IPS-NIHi11 (cell line): Measurements from ENCODE around the gene RPL28.
"Not testable (repeated sequence)": the region's sequence is repeated elsewhere in the genome, so short reads cannot be mapped to it uniquely, and the experiment has no call there.

ENCODE experiments used
- DNase-seq: peaks from one replicate; pipeline ENCODE4 v3.0.0; 2012; ENCODE audit warnings: mixed read lengths, low spot score

Gene RPL28

GRCh38 chr19:55426042-55426441 lies 40.3 kb downstream of the RPL28 start:
- no peak for DNase-seq

DNA sequence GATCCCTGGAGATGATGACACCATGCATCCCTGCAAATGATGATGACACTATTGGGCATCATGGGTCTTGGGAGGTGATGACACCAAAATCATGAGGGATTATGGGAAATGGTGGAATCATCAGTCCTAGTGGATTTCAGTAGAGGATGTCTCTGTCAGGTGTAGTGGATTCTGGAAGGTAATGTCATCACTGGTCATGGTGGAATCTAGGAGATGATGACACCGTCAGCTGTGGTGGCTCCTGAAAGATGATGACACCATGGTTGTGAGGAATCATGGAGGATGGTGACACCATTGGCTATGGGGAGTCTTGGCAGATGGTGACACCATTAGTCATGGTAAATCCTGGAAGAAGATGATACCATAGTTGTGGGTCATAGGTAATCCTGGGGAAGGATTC lies 45.5 kb downstream of the RPL28 start:
- no peak for DNase-seq

GRCh38 chr19:55432241-55432959 lies 46.7 kb downstream of the RPL28 start:
- DNase-seq: no peak

DNA sequence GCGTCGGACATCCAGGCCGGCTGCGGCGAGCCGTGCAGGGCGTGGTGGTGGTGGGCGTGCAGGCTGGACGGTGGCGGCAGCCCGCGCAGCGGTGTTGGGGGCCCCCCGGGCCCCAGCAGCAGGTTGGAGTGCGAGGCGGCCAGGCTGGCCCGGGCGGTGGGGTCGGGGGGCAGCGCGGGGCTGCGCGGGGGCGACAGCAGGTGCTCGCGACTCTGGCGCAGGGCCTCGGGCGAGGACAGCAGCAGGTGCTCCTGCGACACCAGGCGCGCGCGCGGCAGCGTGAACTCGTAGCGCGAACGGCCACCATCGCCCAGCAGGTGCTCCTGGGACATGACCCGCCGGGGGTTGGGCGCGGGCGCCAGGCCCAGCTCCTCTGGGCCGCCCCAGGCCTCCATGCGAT lies 47.6 kb downstream of the RPL28 start:
- DNase-seq: peak; percentile 35

DNA sequence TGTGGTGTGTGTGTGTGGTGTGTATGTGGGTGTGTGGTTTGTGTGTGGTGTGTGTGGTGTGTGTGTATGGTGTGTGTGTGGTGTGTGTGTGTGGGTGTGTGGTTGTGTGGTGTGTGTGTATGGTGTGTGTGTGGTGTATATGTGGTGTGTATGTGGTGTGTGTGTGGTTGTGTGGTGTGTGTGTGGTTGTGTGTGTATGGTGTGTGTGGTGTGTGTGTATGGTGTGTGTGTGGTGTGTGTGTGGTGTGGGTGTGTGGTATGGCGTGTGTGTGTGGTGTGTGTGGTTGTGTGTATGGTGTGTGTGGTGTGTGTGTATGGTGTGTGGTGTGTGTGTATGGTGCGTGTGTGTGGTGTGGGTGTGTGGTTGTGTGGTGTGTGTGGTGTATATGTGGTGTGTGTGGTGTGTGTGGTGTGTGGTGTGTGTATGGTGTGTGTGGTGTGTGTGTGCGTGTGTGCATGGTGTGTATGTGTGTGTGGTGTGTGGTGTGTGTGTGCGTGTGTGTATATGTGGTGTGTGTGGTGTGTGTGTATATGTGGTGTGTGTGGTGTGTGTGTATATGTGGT lies 48.7 kb downstream of the RPL28 start:
- DNase-seq: no peak

- DNase-seq: no peak
Measured at GRCh38 chr19:55435020-55435419, 49.3 kb downstream of the RPL28 start.

DNA sequence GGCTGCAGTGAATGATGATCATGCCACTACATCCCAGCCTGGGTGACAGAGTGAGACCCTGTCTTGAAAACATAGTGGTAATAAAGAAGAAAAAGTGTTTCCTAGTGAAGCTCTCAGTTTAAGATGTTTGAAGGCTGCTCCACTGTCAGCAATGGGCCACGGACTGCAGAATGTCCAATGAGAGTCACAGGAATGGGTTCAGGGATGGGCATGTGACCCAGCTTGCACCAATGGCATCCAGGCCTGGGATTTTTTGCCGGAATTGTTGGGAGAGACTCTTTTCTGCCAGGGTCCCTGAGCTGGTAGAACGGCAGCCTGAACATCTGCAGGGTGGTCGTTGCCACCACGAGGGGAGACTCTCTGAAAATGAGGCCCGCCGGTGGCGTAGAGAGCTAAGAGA lies 51.1 kb downstream of the RPL28 start:
- no peak for DNase-seq

DNA sequence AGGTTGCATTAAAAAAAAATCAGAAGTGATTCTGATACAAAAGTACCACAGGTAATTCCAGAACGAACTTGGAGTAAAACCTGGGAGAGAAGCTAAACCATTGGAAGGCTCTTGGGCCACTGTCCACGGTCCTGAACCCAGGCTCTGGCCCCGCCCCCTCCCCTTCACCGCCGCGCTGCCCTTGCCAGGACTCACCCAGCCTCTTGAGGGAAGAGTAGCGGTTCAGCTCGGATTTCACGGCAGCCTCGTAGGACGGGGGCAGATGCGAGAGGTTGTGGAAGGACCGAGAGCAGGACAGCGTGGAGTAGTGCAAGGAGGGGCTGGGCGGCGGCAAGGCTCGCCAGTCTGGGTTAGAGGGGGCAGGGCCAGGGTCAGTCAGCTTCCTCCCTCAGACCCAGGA lies 51.7 kb downstream of the RPL28 start:
- peak; percentile 90 for DNase-seq

- DNase-seq: no peak
Measured at GRCh38 chr19:55439052-55439451, 53.3 kb downstream of the RPL28 start.

GRCh38 chr19:55440411-55441105 lies 54.8 kb downstream of the RPL28 start:
- peak; percentile 85 for DNase-seq

- no peak for DNase-seq
Measured at GRCh38 chr19:55441319-55441691, 55.6 kb downstream of the RPL28 start.

- DNase-seq: peak; percentile 91
Measured at GRCh38 chr19:55441692-55442321, 56.1 kb downstream of the RPL28 start.

GRCh38 chr19:55442372-55442961 lies 56.7 kb downstream of the RPL28 start:
- DNase-seq: peak; percentile 47

DNA sequence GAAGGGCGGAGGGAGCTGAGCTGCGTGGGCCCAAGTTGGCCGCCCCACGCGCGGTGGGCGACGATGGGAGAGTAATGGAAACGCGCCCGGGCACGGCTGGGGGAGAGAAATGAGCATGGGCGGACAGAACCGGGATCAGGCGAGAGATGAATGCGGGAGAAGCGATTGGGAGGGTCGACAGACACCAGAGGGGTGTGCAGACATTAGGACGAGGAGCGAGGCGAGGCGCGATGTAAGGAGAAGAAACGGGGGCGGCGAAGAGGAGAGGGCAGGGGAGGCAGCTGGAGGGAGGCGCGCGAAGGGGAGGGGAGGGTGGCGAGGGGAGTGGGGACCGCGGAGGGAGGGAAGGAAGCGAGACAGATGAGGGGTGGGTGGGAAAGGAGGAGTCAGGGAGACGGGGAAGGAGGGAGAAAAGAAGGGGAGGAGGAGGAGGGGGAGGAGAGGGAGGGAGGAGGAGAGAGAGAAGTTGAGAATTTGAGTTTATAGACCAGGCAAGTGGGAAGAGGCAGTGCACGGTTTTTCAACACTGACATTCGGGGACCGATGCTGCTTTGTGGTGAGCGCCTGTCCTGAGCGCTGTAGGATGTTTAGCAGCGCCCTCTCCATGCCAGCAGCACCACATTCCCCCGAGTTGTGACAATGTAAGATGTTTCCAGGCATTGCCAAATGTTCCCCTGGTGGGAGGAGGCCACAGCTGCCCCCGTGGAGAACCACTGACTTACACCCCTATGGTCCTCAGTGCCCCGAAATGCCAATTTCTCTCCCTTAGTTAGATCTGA lies 57.5 kb downstream of the RPL28 start, which contains the start of gene SHISA7:
SHISA7 (minus strand) TSS at position 256 of the 779 bp plus-strand sequence. CDS start 437 bp downstream, outside the sequence.
- DNase-seq: peak; percentile 35

GRCh38 chr19:55443824-55444480 lies 58.2 kb downstream of the RPL28 start:
- DNase-seq: no peak

- DNase-seq: no peak
Measured at GRCh38 chr19:55444646-55445045, 58.9 kb downstream of the RPL28 start.

- DNase-seq: no peak
Measured at GRCh38 chr19:55446060-55446459, 60.3 kb downstream of the RPL28 start.

DNA sequence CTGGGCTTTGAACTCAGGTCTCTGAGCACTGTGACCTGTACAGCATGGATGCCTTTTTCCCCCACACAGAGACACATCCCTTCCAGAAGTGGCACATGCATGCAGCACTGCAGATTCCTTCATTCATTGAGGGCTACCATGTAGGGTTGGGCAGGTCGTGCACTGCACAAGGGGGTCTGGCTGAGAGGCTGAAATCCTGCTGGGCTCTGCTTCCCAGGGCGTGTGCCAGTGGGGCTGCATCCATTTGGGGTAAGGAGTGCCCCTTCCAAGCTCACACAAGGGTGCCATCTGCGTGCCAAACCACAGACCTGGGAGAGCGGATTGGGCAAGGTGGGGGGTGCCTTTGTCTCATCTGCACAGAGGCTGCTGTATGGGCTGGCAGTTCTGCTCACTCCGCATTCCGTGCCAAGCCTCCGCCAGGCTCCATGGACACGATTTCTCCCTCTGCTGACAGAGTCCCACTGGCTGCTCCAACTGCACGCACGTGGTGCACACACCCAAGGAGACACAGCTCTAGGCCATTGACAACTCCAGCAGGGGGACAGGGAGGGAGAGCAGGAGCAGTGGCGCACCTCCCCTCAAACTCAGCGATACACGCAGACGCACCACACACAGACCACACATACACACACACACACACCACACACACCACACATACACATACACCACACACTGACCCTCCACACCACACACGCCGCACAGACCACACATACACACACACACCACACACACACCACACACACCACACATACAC lies 61.9 kb downstream of the RPL28 start:
- no peak for DNase-seq

DNA sequence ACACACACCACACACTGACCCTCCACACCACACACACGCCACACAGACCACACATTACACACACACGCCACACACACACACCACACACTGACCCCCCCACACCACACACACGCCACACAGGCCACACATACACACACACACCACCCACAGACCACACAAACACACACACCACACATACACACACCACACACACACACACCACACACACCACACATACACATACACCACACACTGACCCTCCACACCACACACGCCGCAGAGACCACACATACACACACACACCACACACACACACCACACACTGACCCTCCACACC lies 62.4 kb downstream of the RPL28 start:
- DNase-seq: not testable (repeated sequence)

DNA sequence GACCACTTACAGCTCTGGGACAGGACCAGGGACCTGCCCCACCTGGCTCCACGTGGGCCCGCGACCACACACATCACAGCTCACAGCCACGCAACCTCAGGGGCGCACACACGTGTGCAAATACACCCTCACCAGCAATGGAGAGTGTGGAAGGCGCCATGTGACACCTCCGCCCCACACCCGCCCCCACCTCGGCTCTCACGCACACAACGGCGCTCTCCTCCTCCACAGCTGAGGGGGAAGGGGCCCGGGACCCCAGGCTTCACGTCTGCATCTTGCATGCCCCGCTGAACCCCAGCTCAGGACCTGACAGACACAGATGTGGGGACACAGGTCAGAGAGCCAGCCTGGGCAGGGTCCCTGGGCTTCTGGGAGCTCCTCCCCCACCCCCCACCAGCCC lies 63.7 kb downstream of the RPL28 start:
- no peak for DNase-seq
